Measurements from ENCODE around the gene ZFP3. TPM values are rescaled to one million over a fixed set of nuclear protein-coding genes. Genes with fewer than 3 reads are reported as not detected.
A peak's percentile ranks its signal among the peaks of the same experiment; 100 is the strongest.

The ZFP3 gene
- total RNA-seq, 1 experiment from 2014 or later: 0.11 TPM

- H3K4ac ChIP-seq (ENCODE audit: low read depth, low read length): no peak within 1 kb of the TSS
- DNase-seq: peak; percentile 71
- H2BK20ac ChIP-seq (ENCODE audit: low read depth, low read length, poor library complexity, severe bottlenecking): no peak within 1 kb of the TSS
- H4K8ac ChIP-seq (replicated peaks; ENCODE audit: insufficient read length, low read depth, low read length): no peak within 1 kb of the TSS
- no CpG with 5 or more reads among the region's 87 CpGs for WGBS (ENCODE audit: extremely low coverage, insufficient read length, low lambda C conversion rate)
- Mint-ChIP-seq H3K4me3 (no peak within 1 kb of the TSS), H3K4me1 (peaks cover 5% of the 10 kb centered on the region in 2 experiments), H3K9me3 (peaks cover 6 to 8% of the 10 kb centered on the region in 2 experiments; a peak in 4 of 5 replicates), H3K27me3 (ENCODE audit: low read depth) (peaks cover 23% of the 10 kb centered on the region), H3K27ac (no peak within 1 kb of the TSS; a peak in 2 of 7 replicates), H3K36me3 (ENCODE audit: insufficient read depth in 1 of 3, low read depth in 3 of 3) (peaks cover 7 to 15% (median 9%) of the 10 kb centered on the region in 3 experiments; a peak in 5 of 7 replicates)
- no peak within 1 kb of the TSS for H4K91ac ChIP-seq (ENCODE audit: insufficient read length, low read depth, low read length)
- no peak within 1 kb of the TSS for H3K14ac ChIP-seq (ENCODE audit: insufficient read depth, low read length)
- H2AK5ac ChIP-seq (ENCODE audit: insufficient read length, low read length): no peak within 1 kb of the TSS
- H3T11ph ChIP-seq (ENCODE audit: low read length): no peak within 1 kb of the TSS
- no peak within 1 kb of the TSS for H2AFZ ChIP-seq (ENCODE audit: low read length)
- H4K20me1 ChIP-seq (ENCODE audit: control insufficient read depth, insufficient read depth, insufficient read length): no peaks in the 10 kb centered on the region
- no peaks in the 10 kb centered on the region for H3K4me1 ChIP-seq (ENCODE audit: insufficient read depth, low read length)
- H3K18ac ChIP-seq (ENCODE audit: insufficient read length, low read depth, low read length): no peak within 1 kb of the TSS
- no peak within 1 kb of the TSS for H2BK12ac ChIP-seq (ENCODE audit: insufficient read length, low read depth, low read length)
- no peak within 1 kb of the TSS for H3K56ac ChIP-seq (ENCODE audit: insufficient read length, low read depth, low read length)
- no peak within 1 kb of the TSS for H3K27ac ChIP-seq (ENCODE audit: insufficient read length, low read depth, low read length)
- H3K9ac ChIP-seq (ENCODE audit: extremely low read depth, insufficient read length, low read length): no peak within 1 kb of the TSS
- H3K23me2 ChIP-seq (ENCODE audit: insufficient read length, low read depth, low read length, poor library complexity, severe bottlenecking): peaks cover 6% of the 10 kb centered on the region
- H3K79me2 ChIP-seq (ENCODE audit: insufficient read depth, low read length): peaks cover 1% of the 10 kb centered on the region; the same call in 1 of the 2 replicates
- no peaks in the 10 kb centered on the region for H3K79me1 ChIP-seq (ENCODE audit: insufficient read depth, low read depth, low read length, poor library complexity, severe bottlenecking)
- no peak within 1 kb of the TSS for H2BK120ac ChIP-seq (ENCODE audit: low read depth, low read length, poor library complexity, severe bottlenecking)
- H3K4me2 ChIP-seq (ENCODE audit: insufficient read depth, insufficient read length, low read length): no peak within 1 kb of the TSS
- TF ChIP-seq CTCF (conservative IDR thresholded peaks at IDR 0.05): no peak
- H2BK15ac ChIP-seq (ENCODE audit: low read depth, low read length): no peak within 1 kb of the TSS
- no peak within 1 kb of the TSS for H4K5ac ChIP-seq (ENCODE audit: insufficient read length, low read depth, low read length)
- no peak within 1 kb of the TSS for H2BK5ac ChIP-seq (ENCODE audit: insufficient read length, low read length)
- no peaks in the 10 kb centered on the region for H3K9me3 ChIP-seq (ENCODE audit: control insufficient read depth, low read depth, low read length)
- H3K23ac ChIP-seq (ENCODE audit: insufficient read length, low read depth, low read length): no peak within 1 kb of the TSS
- H3K27me3 ChIP-seq (ENCODE audit: insufficient read depth, low read length): no peaks in the 10 kb centered on the region
Observed at GRCh38 chr17:5115673-5116651, 37.7 kb downstream of the ZFP3 start, which contains the start of gene USP6. USP6 (plus strand) TSS chr17:5116032; CDS start chr17:5130368, 14,336 bp downstream.

All from H9 (cell line).